ENCODE data around the gene WRAP73.

DNA sequence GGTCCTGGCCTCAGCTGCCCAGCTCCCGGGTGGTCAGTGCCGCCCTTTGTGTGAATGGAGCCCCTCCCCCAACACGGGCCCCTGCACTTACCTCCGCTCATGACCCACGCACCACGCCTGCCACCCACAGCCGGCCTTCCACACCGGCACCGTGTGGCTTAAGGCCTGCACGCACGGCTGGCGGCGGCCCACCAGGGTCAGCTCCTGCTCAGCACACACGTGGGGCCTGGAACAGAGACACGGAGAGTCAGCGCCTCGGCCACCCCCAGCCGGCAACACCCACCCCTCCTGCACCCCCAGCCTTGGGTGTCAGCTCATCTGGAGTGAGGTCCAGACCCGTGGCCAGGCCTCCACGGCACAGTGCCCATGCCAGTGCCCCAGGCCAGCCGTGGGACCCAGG, 47.5 kb downstream of the WRAP73 start:
- TF ChIP-seq, protein P1, sequence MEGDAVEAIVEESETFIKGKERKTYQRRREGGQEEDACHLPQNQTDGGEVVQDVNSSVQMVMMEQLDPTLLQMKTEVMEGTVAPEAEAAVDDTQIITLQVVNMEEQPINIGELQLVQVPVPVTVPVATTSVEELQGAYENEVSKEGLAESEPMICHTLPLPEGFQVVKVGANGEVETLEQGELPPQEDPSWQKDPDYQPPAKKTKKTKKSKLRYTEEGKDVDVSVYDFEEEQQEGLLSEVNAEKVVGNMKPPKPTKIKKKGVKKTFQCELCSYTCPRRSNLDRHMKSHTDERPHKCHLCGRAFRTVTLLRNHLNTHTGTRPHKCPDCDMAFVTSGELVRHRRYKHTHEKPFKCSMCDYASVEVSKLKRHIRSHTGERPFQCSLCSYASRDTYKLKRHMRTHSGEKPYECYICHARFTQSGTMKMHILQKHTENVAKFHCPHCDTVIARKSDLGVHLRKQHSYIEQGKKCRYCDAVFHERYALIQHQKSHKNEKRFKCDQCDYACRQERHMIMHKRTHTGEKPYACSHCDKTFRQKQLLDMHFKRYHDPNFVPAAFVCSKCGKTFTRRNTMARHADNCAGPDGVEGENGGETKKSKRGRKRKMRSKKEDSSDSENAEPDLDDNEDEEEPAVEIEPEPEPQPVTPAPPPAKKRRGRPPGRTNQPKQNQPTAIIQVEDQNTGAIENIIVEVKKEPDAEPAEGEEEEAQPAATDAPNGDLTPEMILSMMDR (IDR thresholded peaks at IDR 0.05), result no peak
- TF ChIP-seq POLR2A (IDR thresholded peaks at IDR 0.05), result no peak
